ENCODE results near the gene NOS1AP. TPM values are rescaled to one million over a fixed set of nuclear protein-coding genes. Genes with fewer than 3 reads are reported as not detected.

The NOS1AP gene
- total and polyA plus RNA-seq, 2 experiments from 2014 or later, result 5.8 to 6.6 TPM

- no peak overlapping the region for H3K4me2 ChIP-seq
- DNase-seq (ENCODE audit: low spot score) (no peak), ATAC-seq (no peak)
- H3K4me3 ChIP-seq, result no peak overlapping the region
- peaks cover 12% of the 10 kb centered on the region; the same call in 1 of the 2 replicates for H3K4me1 ChIP-seq (ENCODE audit: insufficient read depth)
- H3F3A ChIP-seq (replicated peaks; ENCODE audit: low read depth), result no peaks in the 10 kb centered on the region
- no peaks in the 10 kb centered on the region for H3K36me3 ChIP-seq (ENCODE audit: insufficient read depth)
- no peak overlapping the region for H3K27ac ChIP-seq (ENCODE audit: low read depth)
- H2AFZ ChIP-seq, result no peak overlapping the region
- H3K79me2 ChIP-seq (replicated peaks; ENCODE audit: insufficient read depth), result peaks cover 3% of the 10 kb centered on the region; the same call in 1 of the 2 replicates
- Mint-ChIP-seq H3K4me3 (no peak overlapping the region), H3K27me3 (ENCODE audit: insufficient read depth, low read depth, poor library complexity) (peaks cover 3% of the 10 kb centered on the region), H3K27ac (no peak overlapping the region), H3K36me3 (ENCODE audit: low read depth) (no peaks in the 10 kb centered on the region; the same call in 2 of the 3 replicates), H3K9me3 (no peaks in the 10 kb centered on the region), H3K4me1 (peaks cover 29% of the 10 kb centered on the region)
- H3K9me2 ChIP-seq (ENCODE audit: insufficient read depth), result peaks cover 20% of the 10 kb centered on the region; the same call in 1 of the 2 replicates
- H3K27me3 ChIP-seq (ENCODE audit: insufficient read depth), result no peaks in the 10 kb centered on the region
- TF ChIP-seq STAT1 (IDR thresholded peaks at IDR 0.05; ENCODE audit: unreplicated experiment), result no peak
- no peak for TF ChIP-seq CREB1 (CRISPR knock-in tag; IDR thresholded peaks at IDR 0.05; ENCODE audit: low read depth)
- TF ChIP-seq REST (IDR thresholded peaks at IDR 0.05; ENCODE audit: unreplicated experiment), result no peak
- no peak for TF ChIP-seq ZNF331 (CRISPR knock-in tag; IDR thresholded peaks at IDR 0.05; ENCODE audit: low read depth)
- TF ChIP-seq NANOG (IDR thresholded peaks at IDR 0.05; ENCODE audit: borderline replicate concordance), result no peak
- no peak for TF ChIP-seq EZH2 (IDR thresholded peaks at IDR 0.05; ENCODE audit: low read depth, unreplicated experiment)
- no peak for TF ChIP-seq EZH2phosphoT487 (IDR thresholded peaks at IDR 0.05; ENCODE audit: unreplicated experiment)
- TF ChIP-seq, protein P1, sequence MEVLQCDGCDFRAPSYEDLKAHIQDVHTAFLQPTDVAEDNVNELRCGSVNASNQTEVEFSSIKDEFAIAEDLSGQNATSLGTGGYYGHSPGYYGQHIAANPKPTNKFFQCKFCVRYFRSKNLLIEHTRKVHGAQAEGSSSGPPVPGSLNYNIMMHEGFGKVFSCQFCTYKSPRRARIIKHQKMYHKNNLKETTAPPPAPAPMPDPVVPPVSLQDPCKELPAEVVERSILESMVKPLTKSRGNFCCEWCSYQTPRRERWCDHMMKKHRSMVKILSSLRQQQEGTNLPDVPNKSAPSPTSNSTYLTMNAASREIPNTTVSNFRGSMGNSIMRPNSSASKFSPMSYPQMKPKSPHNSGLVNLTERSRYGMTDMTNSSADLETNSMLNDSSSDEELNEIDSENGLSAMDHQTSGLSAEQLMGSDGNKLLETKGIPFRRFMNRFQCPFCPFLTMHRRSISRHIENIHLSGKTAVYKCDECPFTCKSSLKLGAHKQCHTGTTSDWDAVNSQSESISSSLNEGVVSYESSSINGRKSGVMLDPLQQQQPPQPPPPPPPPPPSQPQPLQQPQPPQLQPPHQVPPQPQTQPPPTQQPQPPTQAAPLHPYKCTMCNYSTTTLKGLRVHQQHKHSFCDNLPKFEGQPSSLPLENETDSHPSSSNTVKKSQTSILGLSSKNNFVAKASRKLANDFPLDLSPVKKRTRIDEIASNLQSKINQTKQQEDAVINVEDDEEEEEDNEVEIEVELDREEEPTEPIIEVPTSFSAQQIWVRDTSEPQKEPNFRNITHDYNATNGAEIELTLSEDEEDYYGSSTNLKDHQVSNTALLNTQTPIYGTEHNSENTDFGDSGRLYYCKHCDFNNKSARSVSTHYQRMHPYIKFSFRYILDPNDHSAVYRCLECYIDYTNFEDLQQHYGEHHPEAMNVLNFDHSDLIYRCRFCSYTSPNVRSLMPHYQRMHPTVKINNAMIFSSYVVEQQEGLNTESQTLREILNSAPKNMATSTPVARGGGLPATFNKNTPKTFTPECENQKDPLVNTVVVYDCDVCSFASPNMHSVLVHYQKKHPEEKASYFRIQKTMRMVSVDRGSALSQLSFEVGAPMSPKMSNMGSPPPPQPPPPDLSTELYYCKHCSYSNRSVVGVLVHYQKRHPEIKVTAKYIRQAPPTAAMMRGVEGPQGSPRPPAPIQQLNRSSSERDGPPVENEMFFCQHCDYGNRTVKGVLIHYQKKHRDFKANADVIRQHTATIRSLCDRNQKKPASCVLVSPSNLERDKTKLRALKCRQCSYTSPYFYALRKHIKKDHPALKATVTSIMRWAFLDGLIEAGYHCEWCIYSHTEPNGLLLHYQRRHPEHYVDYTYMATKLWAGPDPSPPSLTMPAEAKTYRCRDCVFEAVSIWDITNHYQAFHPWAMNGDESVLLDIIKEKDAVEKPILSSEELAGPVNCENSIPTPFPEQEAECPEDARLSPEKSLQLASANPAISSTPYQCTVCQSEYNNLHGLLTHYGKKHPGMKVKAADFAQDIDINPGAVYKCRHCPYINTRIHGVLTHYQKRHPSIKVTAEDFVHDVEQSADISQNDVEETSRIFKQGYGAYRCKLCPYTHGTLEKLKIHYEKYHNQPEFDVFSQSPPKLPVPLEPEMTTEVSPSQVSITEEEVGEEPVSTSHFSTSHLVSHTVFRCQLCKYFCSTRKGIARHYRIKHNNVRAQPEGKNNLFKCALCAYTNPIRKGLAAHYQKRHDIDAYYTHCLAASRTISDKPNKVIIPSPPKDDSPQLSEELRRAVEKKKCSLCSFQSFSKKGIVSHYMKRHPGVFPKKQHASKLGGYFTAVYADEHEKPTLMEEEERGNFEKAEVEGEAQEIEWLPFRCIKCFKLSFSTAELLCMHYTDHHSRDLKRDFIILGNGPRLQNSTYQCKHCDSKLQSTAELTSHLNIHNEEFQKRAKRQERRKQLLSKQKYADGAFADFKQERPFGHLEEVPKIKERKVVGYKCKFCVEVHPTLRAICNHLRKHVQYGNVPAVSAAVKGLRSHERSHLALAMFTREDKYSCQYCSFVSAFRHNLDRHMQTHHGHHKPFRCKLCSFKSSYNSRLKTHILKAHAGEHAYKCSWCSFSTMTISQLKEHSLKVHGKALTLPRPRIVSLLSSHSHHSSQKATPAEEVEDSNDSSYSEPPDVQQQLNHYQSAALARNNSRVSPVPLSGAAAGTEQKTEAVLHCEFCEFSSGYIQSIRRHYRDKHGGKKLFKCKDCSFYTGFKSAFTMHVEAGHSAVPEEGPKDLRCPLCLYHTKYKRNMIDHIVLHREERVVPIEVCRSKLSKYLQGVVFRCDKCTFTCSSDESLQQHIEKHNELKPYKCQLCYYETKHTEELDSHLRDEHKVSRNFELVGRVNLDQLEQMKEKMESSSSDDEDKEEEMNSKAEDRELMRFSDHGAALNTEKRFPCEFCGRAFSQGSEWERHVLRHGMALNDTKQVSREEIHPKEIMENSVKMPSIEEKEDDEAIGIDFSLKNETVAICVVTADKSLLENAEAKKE (CRISPR knock-in tag; IDR thresholded peaks at IDR 0.05), result no peak
- no peak for TF ChIP-seq JUNB (IDR thresholded peaks at IDR 0.05; ENCODE audit: unreplicated experiment)
- TF ChIP-seq, protein P2, sequence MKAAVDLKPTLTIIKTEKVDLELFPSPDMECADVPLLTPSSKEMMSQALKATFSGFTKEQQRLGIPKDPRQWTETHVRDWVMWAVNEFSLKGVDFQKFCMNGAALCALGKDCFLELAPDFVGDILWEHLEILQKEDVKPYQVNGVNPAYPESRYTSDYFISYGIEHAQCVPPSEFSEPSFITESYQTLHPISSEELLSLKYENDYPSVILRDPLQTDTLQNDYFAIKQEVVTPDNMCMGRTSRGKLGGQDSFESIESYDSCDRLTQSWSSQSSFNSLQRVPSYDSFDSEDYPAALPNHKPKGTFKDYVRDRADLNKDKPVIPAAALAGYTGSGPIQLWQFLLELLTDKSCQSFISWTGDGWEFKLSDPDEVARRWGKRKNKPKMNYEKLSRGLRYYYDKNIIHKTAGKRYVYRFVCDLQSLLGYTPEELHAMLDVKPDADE (IDR thresholded peaks at IDR 0.05), result no peak
- TF ChIP-seq, protein P3, sequence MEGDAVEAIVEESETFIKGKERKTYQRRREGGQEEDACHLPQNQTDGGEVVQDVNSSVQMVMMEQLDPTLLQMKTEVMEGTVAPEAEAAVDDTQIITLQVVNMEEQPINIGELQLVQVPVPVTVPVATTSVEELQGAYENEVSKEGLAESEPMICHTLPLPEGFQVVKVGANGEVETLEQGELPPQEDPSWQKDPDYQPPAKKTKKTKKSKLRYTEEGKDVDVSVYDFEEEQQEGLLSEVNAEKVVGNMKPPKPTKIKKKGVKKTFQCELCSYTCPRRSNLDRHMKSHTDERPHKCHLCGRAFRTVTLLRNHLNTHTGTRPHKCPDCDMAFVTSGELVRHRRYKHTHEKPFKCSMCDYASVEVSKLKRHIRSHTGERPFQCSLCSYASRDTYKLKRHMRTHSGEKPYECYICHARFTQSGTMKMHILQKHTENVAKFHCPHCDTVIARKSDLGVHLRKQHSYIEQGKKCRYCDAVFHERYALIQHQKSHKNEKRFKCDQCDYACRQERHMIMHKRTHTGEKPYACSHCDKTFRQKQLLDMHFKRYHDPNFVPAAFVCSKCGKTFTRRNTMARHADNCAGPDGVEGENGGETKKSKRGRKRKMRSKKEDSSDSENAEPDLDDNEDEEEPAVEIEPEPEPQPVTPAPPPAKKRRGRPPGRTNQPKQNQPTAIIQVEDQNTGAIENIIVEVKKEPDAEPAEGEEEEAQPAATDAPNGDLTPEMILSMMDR (conservative IDR thresholded peaks at IDR 0.05; ENCODE audit: low read depth in 2 of 2), result no peak
- H4K20me1 ChIP-seq (replicated peaks; ENCODE audit: insufficient read depth), result no peaks in the 10 kb centered on the region; the same call in 1 of the 2 replicates
These were observed 173.3 kb downstream of the NOS1AP start for GRCh38 chr1:162242804-162243203.
